Measurements from ENCODE around the gene EEF1A2.

DNA sequence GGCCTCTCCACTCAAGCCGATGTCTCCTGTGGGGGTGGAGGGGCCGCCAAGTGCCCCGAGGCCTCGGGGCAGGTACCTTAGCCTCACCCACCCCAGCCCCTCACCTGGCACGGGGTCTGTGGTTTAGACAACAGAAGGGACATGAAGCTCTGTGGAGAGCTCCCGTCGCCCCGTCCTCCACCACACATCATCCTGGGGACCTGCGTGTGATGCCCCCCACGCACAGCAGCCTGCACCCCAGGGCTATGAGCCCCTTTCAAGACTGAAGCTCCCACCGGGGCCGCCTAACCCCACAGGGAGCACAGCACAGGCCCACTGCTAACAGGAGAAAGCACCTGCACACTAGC is 34.6 kb downstream of the EEF1A2 start:
- no peak for TF ChIP-seq POLR2AphosphoS5 (IDR thresholded peaks at IDR 0.05)
- TF ChIP-seq, protein P1, sequence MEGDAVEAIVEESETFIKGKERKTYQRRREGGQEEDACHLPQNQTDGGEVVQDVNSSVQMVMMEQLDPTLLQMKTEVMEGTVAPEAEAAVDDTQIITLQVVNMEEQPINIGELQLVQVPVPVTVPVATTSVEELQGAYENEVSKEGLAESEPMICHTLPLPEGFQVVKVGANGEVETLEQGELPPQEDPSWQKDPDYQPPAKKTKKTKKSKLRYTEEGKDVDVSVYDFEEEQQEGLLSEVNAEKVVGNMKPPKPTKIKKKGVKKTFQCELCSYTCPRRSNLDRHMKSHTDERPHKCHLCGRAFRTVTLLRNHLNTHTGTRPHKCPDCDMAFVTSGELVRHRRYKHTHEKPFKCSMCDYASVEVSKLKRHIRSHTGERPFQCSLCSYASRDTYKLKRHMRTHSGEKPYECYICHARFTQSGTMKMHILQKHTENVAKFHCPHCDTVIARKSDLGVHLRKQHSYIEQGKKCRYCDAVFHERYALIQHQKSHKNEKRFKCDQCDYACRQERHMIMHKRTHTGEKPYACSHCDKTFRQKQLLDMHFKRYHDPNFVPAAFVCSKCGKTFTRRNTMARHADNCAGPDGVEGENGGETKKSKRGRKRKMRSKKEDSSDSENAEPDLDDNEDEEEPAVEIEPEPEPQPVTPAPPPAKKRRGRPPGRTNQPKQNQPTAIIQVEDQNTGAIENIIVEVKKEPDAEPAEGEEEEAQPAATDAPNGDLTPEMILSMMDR (IDR thresholded peaks at IDR 0.05): no peak

Data from transverse colon (tissue), 4 donors.